ENCODE measurements around the gene LAMC1.

DNA sequence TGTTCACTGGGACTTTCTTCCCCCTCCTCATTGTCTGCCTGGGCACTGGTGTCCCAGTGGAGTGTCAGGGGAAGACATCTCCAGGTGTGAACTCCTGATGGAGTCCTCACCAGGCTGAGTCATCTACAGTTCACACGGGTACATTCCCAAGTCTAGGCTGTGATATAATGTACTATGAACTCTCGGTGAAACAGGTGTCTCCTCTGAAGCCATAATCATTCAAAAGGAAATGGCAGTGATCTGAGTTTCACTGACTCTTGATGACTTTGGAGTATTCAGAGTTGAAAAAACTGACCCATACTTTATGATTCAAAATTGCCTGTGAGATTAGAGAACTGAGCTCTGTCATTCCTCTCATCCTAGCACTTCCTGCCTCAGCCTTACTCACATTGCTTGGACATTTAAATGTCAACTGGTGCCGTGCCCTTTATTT, 171.9 kb downstream of the LAMC1 start:
- TF ChIP-seq, protein P1, sequence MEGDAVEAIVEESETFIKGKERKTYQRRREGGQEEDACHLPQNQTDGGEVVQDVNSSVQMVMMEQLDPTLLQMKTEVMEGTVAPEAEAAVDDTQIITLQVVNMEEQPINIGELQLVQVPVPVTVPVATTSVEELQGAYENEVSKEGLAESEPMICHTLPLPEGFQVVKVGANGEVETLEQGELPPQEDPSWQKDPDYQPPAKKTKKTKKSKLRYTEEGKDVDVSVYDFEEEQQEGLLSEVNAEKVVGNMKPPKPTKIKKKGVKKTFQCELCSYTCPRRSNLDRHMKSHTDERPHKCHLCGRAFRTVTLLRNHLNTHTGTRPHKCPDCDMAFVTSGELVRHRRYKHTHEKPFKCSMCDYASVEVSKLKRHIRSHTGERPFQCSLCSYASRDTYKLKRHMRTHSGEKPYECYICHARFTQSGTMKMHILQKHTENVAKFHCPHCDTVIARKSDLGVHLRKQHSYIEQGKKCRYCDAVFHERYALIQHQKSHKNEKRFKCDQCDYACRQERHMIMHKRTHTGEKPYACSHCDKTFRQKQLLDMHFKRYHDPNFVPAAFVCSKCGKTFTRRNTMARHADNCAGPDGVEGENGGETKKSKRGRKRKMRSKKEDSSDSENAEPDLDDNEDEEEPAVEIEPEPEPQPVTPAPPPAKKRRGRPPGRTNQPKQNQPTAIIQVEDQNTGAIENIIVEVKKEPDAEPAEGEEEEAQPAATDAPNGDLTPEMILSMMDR (conservative IDR thresholded peaks at IDR 0.05 in 1 of 2, IDR thresholded peaks at IDR 0.05 in 1 of 2; ENCODE audit: extremely low read depth in 1 of 2, insufficient read depth in 1 of 2, low read depth in 1 of 2, low read length in 2 of 2): no peak
- no peak for TF ChIP-seq EZH2 (IDR thresholded peaks at IDR 0.05; ENCODE audit: borderline replicate concordance, low read length)
